Sigmoid colon (tissue), 7 donors: ENCODE results near the gene NLGN1. TPM values are rescaled to one million over a fixed set of nuclear protein-coding genes. Genes with fewer than 3 reads are reported as not detected.

Experiments used
- DNase-seq: peaks from one replicate; pipeline ENCODE4 v3.0.0-alpha.2; 2019
- H3K27ac ChIP-seq, 4 donors: fragments of 200-600 bp; sonication (generic); one replicate each; pipeline ENCODE4 v1.5.1; 2016 to 2019; ENCODE audit warnings: mild to moderate bottlenecking in 1 of 4
- H3K27me3 ChIP-seq, 3 donors: fragments of 200-600 bp; sonication (generic); one replicate each; pipeline ENCODE4 v1.5.1; 2019; ENCODE audit warnings: mild to moderate bottlenecking in 1 of 3
- H3K36me3 ChIP-seq, 4 donors: fragments of 200-600 bp; sonication (generic); one replicate each; pipeline ENCODE4 v1.5.1; 2016 to 2019
- H3K4me1 ChIP-seq, 4 donors: fragments of 200-600 bp; sonication (generic); one replicate each; pipeline ENCODE4 v1.5.1; 2017 to 2019
- H3K4me3 ChIP-seq, 4 donors: fragments of 200-600 bp; sonication (generic); one replicate each; pipeline ENCODE4 v1.5.1; 2017 to 2019; ENCODE audit warnings: mild to moderate bottlenecking in 2 of 4, moderate library complexity in 1 of 4
- H3K9me3 ChIP-seq, 4 donors: fragments of 200-600 bp in 3 of 4; sonication (generic) in 3 of 4; one replicate each; pipeline versions ENCODE4 v1.5.1 to v1.6.1; 2013 to 2019
- EP300 ChIP-seq, 4 donors: sonication (generic); formaldehyde crosslinking; IDR thresholded peaks; one replicate each; pipeline ENCODE4 v1.6.1; 2017; ENCODE audit warnings: antibody characterized with exemption in 4 of 4
- POLR2A ChIP-seq, 2 donors: fragments of 450-650 bp; IDR thresholded peaks; one replicate each; pipeline ENCODE4 v1.6.1; 2016; ENCODE audit warnings: antibody characterized with exemption in 2 of 2, mild to moderate bottlenecking in 2 of 2, moderate library complexity in 2 of 2
- POLR2AphosphoS5 ChIP-seq, 4 donors: sonication (generic); formaldehyde crosslinking; IDR thresholded peaks; one replicate each; pipeline ENCODE4 v1.6.1; 2017; ENCODE audit warnings: antibody characterized with exemption in 4 of 4
- WGBS, 2 donors: extraction: QIAGEN DNeasy Blood & Tissue Kit; methylation state at CpG; one replicate each; pipeline ENCODE4 v1.1.7; 2013; 5-methylcytosine and 5-hydroxymethylcytosine counted together
- intact Hi-C: fragments of 100-400 bp; cut with DNase I; formaldehyde crosslinking; loops from one replicate; pipeline ENCODE4 v1.15.1; 2023
- polyA plus RNA-seq, 3 donors: library from polyadenylated mRNA; stranded (reverse); fragments of 200-250 nt; gene quantifications; one replicate each; pipeline ENCODE4 v1.2.3, GENCODE V29; 2013
- total RNA-seq, 4 donors: library from RNA; depleted of rRNA; stranded (reverse); fragments of >200 nt; gene quantifications; one replicate each; pipeline ENCODE4 v1.1.0, GENCODE V29; 2016
- TF ChIP-seq, protein P1 (sequence below), 4 experiments: fragments of 450-650 bp in 3 of 4; fragments of 200-600 bp in 1 of 4; IDR thresholded peaks; one replicate each; pipeline ENCODE4 v1.5.1; 2016 to 2019; ENCODE audit warnings: antibody characterized with exemption in 4 of 4, mild to moderate bottlenecking in 3 of 4, moderate library complexity in 2 of 4
- donor health status: healthy with polysubstance abuse.
- donor health status: Bipolar disorder and iron deficiency.
- donor health status: healthy.

Gene NLGN1
- total and polyA plus RNA-seq, 7 donors: under 0.01 to 33.5 (median 28.3) TPM; not detected in 1

DNA sequence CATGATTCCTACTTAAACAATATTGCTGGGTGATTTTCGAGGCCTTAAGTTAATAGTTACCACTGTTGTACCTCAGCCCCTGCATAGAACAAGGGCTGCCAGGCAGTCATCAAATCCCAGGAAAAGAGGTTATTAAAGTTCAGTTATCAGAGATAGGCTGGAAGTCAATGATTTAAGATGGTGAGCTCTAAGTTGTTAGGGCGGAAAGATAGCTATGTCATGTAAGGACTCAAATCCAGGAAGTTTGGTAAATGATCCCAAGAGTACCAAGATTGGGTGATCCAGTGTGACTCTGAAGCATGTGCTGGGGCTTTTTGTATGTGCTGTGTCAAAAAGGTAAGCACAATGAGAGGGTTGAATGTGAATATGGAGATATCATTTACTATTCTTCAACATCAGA is 287.9 kb downstream of the NLGN1 start:
- no peaks in the 10 kb centered on the region for H3K36me3 ChIP-seq
- H3K4me1 ChIP-seq: peaks cover 0 to 14% (median 0%) of the 10 kb centered on the region in 4 donors
- no peak for DNase-seq
- 47 to 80% methylated on average over 2 of the region's 2 CpGs for WGBS, 2 donors
- TF ChIP-seq, protein P1, sequence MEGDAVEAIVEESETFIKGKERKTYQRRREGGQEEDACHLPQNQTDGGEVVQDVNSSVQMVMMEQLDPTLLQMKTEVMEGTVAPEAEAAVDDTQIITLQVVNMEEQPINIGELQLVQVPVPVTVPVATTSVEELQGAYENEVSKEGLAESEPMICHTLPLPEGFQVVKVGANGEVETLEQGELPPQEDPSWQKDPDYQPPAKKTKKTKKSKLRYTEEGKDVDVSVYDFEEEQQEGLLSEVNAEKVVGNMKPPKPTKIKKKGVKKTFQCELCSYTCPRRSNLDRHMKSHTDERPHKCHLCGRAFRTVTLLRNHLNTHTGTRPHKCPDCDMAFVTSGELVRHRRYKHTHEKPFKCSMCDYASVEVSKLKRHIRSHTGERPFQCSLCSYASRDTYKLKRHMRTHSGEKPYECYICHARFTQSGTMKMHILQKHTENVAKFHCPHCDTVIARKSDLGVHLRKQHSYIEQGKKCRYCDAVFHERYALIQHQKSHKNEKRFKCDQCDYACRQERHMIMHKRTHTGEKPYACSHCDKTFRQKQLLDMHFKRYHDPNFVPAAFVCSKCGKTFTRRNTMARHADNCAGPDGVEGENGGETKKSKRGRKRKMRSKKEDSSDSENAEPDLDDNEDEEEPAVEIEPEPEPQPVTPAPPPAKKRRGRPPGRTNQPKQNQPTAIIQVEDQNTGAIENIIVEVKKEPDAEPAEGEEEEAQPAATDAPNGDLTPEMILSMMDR (IDR thresholded peaks at IDR 0.05): no peak
- TF ChIP-seq POLR2AphosphoS5 (IDR thresholded peaks at IDR 0.05) (no peak), EP300 (IDR thresholded peaks at IDR 0.05) (no peak), POLR2A (IDR thresholded peaks at IDR 0.05) (no peak)
- no peak overlapping the region for H3K27ac ChIP-seq
- H3K4me3 ChIP-seq: no peak overlapping the region
- no peaks in the 10 kb centered on the region for H3K27me3 ChIP-seq
- no peaks in the 10 kb centered on the region for H3K9me3 ChIP-seq
- intact Hi-C loops: no loop called here

DNA sequence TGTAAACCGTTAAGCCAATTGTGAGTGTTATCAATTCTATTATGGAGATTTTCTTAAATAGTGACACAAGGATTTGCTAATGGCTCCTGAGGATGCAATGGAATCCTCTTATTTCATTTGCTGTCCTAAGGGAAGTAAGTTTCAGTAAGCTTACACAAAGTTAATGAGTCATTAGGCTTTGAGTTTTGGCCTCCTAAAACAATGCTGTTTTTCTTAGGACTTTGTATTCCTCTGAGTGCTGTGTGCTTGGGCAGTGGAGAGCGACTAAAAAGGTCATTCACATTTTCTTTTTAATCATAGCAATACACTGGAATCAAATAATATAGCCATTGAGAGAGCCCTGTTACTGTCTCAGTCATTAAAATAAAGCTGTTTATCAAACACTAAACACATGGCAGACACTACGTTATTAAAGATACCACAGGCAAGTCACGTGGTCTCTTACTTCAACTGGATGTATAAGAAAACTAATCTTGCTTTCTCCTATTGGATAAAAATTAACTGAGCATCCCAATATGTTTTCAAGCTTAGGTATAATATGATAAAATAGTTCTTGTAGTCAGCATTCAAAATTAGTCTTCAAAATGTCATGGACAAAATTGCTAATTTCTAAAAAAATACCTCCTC is 290.8 kb downstream of the NLGN1 start:
- Histone ChIP-seq H3K27me3 (no peaks in the 10 kb centered on the region), H3K9me3 (no peaks in the 10 kb centered on the region), H3K4me1 (peaks cover 0 to 10% (median 0%) of the 10 kb centered on the region in 4 donors), H3K36me3 (no peaks in the 10 kb centered on the region), H3K4me3 (no peak overlapping the region), H3K27ac (no peak overlapping the region)
- DNase-seq: no peak
- TF ChIP-seq POLR2A (IDR thresholded peaks at IDR 0.05) (no peak), EP300 (IDR thresholded peaks at IDR 0.05) (no peak), POLR2AphosphoS5 (IDR thresholded peaks at IDR 0.05) (no peak)
- TF ChIP-seq, protein P1 (IDR thresholded peaks at IDR 0.05): no peak
- intact Hi-C loops: no loop called here
- WGBS, 2 donors: 76 to 85% methylated on average over 4 of the region's 4 CpGs

DNA sequence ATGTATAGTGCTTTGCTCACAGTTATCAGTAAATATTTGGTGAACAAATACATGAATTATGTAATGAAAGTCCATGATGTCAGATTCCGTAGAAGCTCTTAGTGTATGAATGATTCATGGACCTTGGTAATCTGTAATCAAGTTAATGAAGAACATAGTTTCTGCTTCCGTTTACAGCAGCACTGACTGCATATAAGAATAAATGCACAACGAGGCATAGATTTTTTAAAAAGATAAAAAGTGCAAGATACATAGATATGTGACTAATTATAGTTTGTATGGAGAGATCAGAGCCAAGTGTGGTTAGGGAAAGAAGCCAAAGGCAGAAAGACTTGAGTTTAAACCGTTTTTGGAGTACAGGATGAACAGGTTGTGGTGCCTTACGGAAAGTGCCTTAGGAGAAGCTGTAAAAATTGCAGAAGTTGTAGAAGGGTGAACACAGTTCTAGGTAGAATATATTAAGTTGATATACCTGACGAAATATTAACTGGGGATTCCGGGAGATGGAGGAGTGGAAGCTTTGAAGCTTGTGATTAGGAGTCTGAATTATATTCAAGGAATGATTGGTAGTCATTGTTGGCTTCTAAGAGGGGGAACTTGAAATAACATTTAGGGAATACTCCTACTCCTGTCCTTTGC is 293.1 kb downstream of the NLGN1 start:
- Histone ChIP-seq H3K27me3 (no peaks in the 10 kb centered on the region), H3K36me3 (no peaks in the 10 kb centered on the region), H3K27ac (no peak overlapping the region), H3K4me3 (no peak overlapping the region), H3K4me1 (peaks cover 0 to 10% (median 0%) of the 10 kb centered on the region in 4 donors), H3K9me3 (no peaks in the 10 kb centered on the region)
- TF ChIP-seq, protein P1 (IDR thresholded peaks at IDR 0.05): no peak
- TF ChIP-seq POLR2AphosphoS5 (IDR thresholded peaks at IDR 0.05): no peak
- no peak for TF ChIP-seq EP300 (IDR thresholded peaks at IDR 0.05)
- TF ChIP-seq POLR2A (IDR thresholded peaks at IDR 0.05): no peak
- 44 to 75% methylated on average over 7 of the region's 7 CpGs for WGBS, 2 donors
- DNase-seq: no peak
- intact Hi-C loops: no loop called here

DNA sequence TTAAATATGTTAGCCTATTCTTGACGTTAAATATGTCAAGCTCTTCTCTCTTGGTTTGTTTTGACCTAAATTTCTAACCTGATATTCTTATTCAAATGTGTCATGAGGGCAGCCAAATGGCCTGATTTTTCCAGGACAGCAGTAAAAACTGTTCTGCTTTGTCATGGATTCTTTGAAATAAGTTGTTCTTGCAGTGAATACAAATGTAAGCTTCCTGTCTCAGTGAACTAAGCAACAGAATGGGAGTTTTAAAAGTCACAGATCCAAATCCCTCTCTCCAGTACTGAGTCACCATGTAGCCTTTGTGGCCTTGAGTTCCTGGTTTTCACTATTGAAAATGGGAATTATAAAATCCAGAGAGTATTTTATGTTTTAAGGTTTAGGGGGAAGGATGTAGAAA is 301.8 kb downstream of the NLGN1 start:
- Histone ChIP-seq H3K4me1 (no peaks in the 10 kb centered on the region), H3K4me3 (no peak overlapping the region), H3K9me3 (peaks cover 0 to 6% (median 1%) of the 10 kb centered on the region in 4 donors), H3K27ac (no peak overlapping the region), H3K27me3 (no peaks in the 10 kb centered on the region), H3K36me3 (no peaks in the 10 kb centered on the region)
- TF ChIP-seq EP300 (IDR thresholded peaks at IDR 0.05): no peak
- TF ChIP-seq POLR2A (IDR thresholded peaks at IDR 0.05): no peak
- TF ChIP-seq, protein P1 (IDR thresholded peaks at IDR 0.05): no peak
- TF ChIP-seq POLR2AphosphoS5 (IDR thresholded peaks at IDR 0.05): no peak
- DNase-seq: no peak
- intact Hi-C loops: no loop called here
- 75 to 89% methylated on average over 1 of the region's 1 CpG for WGBS, 2 donors
